WTC11 (cell line): ENCODE results near the gene CAPZB. TPM values are rescaled to one million over a fixed set of nuclear protein-coding genes. Genes with fewer than 3 reads are reported as not detected.

ENCODE experiments used
- ATAC-seq: fragments of 200-7000 bp; cut with Tn5 transposase; 2 replicates; pipeline ENCODE4 v1.10.0; 2021; ENCODE audit warnings: mild to moderate bottlenecking, moderate library complexity
- CTCF ChIA-PET: fragments of 300-600 bp; sonication (Branson Sonifier 250); formaldehyde crosslinking; loops from one replicate; lab custom pipeline; 2021; ENCODE audit warnings: antibody characterized with exemption; lab: Charles Lee
- POLR2A ChIA-PET: fragments of 350-600 bp; sonication (Branson Sonifier 250); formaldehyde crosslinking; loops from one replicate; lab custom pipeline; 2021; ENCODE audit warnings: antibody characterized with exemption; lab: Charles Lee
- DNase-seq: peaks from one replicate; pipeline ENCODE4 v3.0.0; 2021; ENCODE audit warnings: low spot score
- H3K27ac Mint-ChIP-seq: 2 replicates; pipeline ENCODE4 v1.8.0; 2021; ENCODE audit warnings: mixed read lengths
- H3K27me3 Mint-ChIP-seq: 2 replicates; pipeline ENCODE4 v1.8.0; 2021; ENCODE audit warnings: low read depth, mild to moderate bottlenecking, moderate library complexity, mixed read lengths
- H3K36me3 Mint-ChIP-seq: 2 replicates; pipeline ENCODE4 v1.8.0; 2021; ENCODE audit warnings: mixed read lengths
- H3K4me1 Mint-ChIP-seq: 2 replicates; pipeline ENCODE4 v1.8.0; 2022; ENCODE audit warnings: mixed read lengths
- H3K4me3 Mint-ChIP-seq: 2 replicates; pipeline ENCODE4 v1.8.0; 2021; ENCODE audit warnings: mild to moderate bottlenecking, moderate library complexity, mixed read lengths
- H3K9me3 Mint-ChIP-seq: 2 replicates; pipeline ENCODE4 v1.8.0; 2021; ENCODE audit warnings: mixed read lengths
- ARID4B ChIP-seq: sonication (generic); formaldehyde crosslinking; IDR thresholded peaks from 2 replicates; pipeline ENCODE4 v1.8.0; 2023; ENCODE audit warnings: missing genetic modification reagents, mild to moderate bottlenecking, borderline replicate concordance
- CBFB ChIP-seq: sonication (generic); formaldehyde crosslinking; IDR thresholded peaks from 2 replicates; pipeline ENCODE4 v1.8.1; 2022; ENCODE audit warnings: mild to moderate bottlenecking, low read depth, missing genetic modification reagents
- CTCF ChIP-seq: fragments of 200-600 bp; IDR thresholded peaks from 2 replicates; pipeline ENCODE4 v1.8.0; 2022; ENCODE audit warnings: antibody characterized with exemption
- EMX1 ChIP-seq: fragments of 250-450 bp; sonication (Bioruptor Pico); IDR thresholded peaks from 2 replicates; pipeline ENCODE4 v1.8.0; 2021; ENCODE audit warnings: mild to moderate bottlenecking
- JUN ChIP-seq: sonication (generic); formaldehyde crosslinking; IDR thresholded peaks from 2 replicates; pipeline ENCODE4 v1.8.0; 2023; ENCODE audit warnings: mild to moderate bottlenecking, missing genetic modification reagents
- SMAD3 ChIP-seq: sonication (generic); formaldehyde crosslinking; IDR thresholded peaks from 2 replicates; pipeline ENCODE4 v1.8.0; 2022; ENCODE audit warnings: missing genetic modification reagents, mild to moderate bottlenecking, borderline replicate concordance
- STAT6 ChIP-seq: sonication (generic); formaldehyde crosslinking; conservative IDR thresholded peaks from 2 replicates; pipeline ENCODE4 v1.8.1; 2023; ENCODE audit warnings: mild to moderate bottlenecking, low read depth, missing genetic modification reagents, moderate library complexity
- ZNF232 ChIP-seq: sonication (generic); formaldehyde crosslinking; IDR thresholded peaks from 2 replicates; pipeline ENCODE4 v1.8.0; 2022; ENCODE audit warnings: mild to moderate bottlenecking, missing genetic modification reagents
- ZNF423 ChIP-seq: fragments of 250-450 bp; sonication (Bioruptor Pico); IDR thresholded peaks from 2 replicates; pipeline ENCODE4 v2.1.2; 2022; ENCODE audit warnings: mild to moderate bottlenecking, moderate library complexity
- ZNF425 ChIP-seq: fragments of 250-450 bp; sonication (Bioruptor Pico); conservative IDR thresholded peaks from 2 replicates; pipeline ENCODE4 v1.9.0; 2021; ENCODE audit warnings: mild to moderate bottlenecking
- total RNA-seq: library from RNA; stranded (reverse); gene quantifications from 3 replicates; pipeline ENCODE4 v1.2.3, GENCODE V29; 2021

CAPZB gene
- total RNA-seq, 1 experiment from 2014 or later, result 348 TPM

GRCh38 chr1:19402031-19402813, 83.1 kb downstream of the CAPZB start (continued):
- TF ChIP-seq ARID4B (CRISPR knock-in tag), result no peak
- TF ChIP-seq JUN, result no peak
- no peak for TF ChIP-seq ZNF425 (CRISPR knock-in tag)
- no peak for TF ChIP-seq EMX1 (CRISPR knock-in tag)
- TF ChIP-seq STAT6, result no peak
- TF ChIP-seq CTCF, result no peak
- TF ChIP-seq ZNF423 (CRISPR knock-in tag), result no peak
- no peak for TF ChIP-seq SMAD3 (CRISPR knock-in tag)
- no peak for TF ChIP-seq ZNF232
- TF ChIP-seq CBFB (CRISPR knock-in tag), result no peak

GRCh38 chr1:19401535-19401889, 83.8 kb downstream of the CAPZB start:
- ChIA-PET CTCF (interaction anchor here (0.7 to 3.6 kb wide), 14 partner anchors 9 to 302 kb away, joined by 3 to 15 read pairs (median 4); no protein-coding TSS in a partner anchor), POLR2A (no interaction called here)
- H3K36me3 Mint-ChIP-seq, result peaks cover 15% of the 10 kb centered on the region; the same call in 1 of the 2 replicates
- peak overlapping the region; percentile 32 for H3K4me3 Mint-ChIP-seq
- DNase-seq (no peak), ATAC-seq (no peak)
- peaks cover 76% of the 10 kb centered on the region for H3K4me1 Mint-ChIP-seq
- TF ChIP-seq CBFB (CRISPR knock-in tag), result no peak
- no peak for TF ChIP-seq ARID4B (CRISPR knock-in tag)
- no peaks in the 10 kb centered on the region for H3K9me3 Mint-ChIP-seq
- peak overlapping the region; percentile 98 for H3K27ac Mint-ChIP-seq
- H3K27me3 Mint-ChIP-seq, result no peaks in the 10 kb centered on the region
